NCI-H2227 treated with DMSO at 0.1 percent for 48 hours (cell line): ENCODE data around the gene LONRF2.
"Not testable (repeated sequence)": the region's sequence is repeated elsewhere in the genome, so short reads cannot be mapped to it uniquely, and the experiment has no call there.

Source experiments
- DNase-seq: peaks from one replicate; lab custom pipeline; 2025; lab: John Stamatoyannopoulos, UW

The LONRF2 gene

DNA sequence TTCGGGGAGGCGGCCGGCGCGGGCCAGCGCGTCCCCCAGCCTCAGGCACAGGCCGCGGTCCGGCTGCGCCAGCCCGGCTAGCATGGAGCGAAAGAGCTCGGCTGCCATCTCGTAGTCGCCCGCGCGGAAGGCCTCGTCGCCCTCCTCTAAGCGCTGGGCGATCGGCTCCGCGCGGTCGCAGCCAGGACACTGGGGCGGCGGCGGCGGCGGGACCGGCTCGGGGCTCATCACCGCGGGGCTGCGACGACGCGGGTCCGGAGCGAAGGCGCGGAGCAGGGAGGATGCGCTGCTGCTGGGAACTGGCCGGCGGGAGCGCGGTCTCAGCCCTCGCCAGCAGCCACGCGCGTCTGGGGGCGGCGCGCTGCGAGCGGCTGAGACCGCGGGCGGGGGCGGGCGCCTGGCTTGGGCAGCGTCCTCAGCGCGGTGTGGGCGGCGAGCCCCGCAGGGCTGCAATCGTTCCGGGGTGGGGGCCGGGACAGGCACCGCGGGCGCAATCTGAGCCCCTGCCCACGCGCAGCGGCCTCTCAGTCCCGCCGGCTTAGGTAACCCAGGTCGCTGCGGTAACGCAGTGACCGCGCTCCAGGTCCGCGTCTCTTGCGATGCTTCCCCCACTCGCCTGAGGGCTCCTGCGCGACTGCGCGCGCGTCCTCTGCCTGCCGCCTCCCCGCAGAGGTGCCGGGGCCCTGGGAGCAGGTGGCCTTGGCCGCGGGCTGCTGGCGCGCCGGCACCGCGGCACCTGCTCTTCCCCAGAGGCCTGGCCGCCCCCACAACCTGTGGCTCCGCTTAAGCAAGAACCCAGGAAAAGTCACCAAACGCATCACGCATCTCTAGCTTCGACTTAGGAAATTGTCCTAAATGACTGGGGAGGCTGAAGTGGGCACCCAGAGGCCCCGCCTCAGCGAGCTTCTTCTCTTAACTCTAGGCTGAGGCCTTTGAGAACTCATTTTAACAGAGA, at the start of gene LONRF2:
LONRF2 (minus strand) TSS at position 636 of the 955 bp plus-strand sequence; CDS start at position 228, 408 bp downstream.
- DNase-seq, result peak; percentile 72

DNA sequence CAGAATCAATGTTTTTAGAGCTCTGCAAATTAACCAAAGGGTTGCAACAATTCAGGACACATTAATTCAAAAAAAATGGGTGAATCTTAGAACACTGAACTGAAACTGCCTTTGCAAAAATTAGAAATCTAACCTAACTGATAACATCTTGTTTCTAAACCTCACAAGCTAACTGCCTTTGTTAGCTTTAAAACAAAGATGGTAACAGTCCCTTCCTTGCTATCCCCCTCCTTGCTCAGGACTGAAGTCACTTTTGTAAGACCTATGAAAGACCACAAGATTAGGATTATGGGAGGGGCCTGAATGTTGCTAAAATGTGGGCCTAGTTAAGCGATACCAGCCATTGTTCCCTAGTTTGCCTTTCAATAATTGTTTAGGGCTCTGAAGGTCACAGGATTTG, 44.9 kb upstream of the LONRF2 start:
- DNase-seq, result no peak

DNA sequence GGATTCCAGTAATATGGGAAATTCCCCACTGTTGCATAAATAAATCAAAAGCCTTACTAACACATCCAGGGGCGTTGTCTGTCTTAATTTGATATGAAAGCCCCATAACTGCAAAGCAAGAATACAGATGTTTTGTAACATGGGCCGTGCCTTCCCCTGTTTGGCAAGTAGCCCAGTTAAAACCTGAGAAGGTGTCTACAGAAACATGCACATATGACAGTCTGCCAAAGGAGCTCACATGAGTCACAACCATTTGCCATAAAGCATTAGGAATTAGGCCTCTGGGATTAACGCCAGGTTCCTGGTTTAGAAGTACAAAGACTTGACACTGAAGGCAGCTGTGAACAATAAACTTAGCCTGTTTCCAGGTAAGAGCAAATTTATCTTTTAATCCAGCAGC, 43.1 kb upstream of the LONRF2 start:
- DNase-seq, result no peak

DNA sequence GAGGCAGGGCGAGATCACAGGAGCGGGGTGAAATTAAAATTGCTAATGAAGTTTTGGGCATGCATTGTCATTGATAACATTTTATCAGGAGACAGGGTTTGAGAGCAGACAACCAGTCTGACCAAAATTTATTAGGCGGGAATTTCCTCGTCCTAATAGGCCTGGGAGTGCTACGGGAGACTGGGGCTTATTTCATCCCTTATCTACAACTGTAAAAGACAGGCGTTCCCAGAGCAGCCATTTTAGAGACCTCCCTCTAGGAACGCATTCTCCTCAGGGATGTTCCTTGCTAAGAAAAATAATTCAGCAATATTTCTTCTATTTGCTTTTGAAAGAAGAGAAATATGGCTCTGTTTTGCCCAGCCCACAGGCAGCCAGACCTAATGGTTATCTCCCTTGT, 40.0 kb upstream of the LONRF2 start:
- DNase-seq, result not testable (repeated sequence)

DNA sequence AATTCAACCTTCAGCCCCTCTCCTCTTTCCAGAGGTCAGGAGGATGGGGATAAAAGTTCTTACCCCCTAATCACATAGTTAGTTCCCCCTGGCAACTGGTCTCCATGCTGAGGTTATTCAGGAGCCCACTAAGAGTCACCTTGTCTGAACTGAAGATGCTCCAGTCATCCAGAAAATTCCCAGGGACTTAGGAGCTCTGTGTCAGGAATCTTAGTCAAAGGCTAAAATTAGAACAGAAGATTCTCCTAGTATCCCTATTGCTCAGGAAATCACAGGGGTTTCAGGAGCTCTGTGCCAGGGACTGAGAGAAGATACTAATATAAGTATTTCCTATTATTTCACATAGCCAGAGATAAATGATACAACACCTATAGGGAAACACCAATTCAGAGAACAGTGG, 37.3 kb upstream of the LONRF2 start:
- DNase-seq, result no peak

DNA sequence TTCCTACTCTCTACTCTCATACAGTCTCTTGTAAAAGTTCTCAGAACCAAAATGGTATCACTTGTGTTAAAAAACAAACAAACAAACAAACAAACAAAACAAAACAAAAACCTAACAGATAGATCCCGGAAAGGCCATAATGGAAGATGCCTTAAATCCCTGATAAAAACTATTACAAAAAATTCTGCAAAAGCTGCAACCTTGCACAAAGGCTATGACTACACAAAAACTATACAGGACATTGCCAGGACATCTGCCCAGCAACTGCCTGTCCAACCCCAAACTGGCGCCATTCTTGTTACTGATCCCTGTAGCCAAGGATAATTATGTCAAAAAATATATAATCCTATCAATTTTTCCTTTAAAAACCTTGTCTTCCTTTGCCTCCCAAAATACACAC, 36.3 kb upstream of the LONRF2 start:
- DNase-seq, result no peak

DNA sequence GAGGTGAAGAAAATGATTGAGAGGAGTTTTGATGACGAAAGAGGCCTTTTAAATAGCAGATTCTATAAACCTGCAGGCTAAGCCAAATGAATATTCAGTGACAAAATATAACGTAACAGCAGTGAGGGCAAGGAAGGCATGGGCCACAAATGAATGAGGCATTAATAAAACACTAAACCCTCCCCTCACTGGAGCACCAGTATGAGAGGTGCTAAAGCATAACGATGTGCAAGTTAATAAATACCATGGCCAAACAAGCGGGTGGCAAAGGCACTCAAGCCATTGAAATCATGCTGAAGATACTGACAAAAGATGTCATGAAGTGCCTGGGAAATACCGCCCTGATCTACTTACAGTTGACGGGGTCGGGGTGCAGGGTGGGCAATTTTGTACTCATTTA, 30.2 kb upstream of the LONRF2 start:
- no peak for DNase-seq

DNA sequence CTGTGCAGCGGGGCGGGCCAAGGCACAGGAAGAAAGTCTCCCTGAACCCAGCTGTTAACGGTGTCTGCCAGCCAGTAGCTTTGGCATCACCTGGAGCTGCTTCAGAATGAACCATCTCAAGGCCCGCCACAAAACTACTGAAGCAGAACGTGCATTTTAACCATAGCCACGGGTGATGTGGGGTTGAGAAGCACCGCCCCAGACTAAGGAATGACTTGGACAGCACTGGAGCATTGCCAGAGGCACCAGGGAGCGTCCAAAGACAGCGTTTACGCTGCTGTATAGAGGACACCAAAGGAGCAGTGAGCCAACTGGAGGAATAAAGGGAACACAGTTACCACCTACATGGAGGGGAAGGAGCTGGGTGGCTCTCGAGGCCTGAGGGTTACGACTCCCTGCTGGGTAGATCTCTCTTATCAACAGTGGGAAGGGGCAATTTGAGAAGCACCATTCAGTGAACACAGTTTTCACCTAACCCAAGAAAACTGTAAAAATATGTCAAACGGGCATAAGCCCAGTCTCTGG, 28.4 kb upstream of the LONRF2 start:
- DNase-seq, result no peak

DNA sequence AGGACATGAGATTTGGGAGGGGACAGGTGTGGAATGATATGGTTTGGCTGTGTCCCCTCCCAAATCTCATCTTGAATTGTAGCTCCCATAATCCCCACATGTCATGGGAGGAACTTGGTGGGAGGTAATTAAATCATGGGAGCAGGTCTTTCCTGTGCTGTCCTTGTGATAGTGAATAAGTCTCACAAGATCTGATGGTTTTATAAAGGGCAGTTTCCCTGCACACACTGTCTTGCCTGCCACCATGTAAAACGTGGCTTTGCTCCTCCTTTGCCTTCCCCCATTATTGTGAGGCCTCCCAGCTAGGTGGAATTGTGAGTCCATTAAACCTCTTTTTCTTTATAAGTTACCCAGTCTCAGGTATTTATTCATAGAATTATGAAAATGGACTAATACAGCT, 22.8 kb upstream of the LONRF2 start:
- DNase-seq, result not testable (repeated sequence)

DNA sequence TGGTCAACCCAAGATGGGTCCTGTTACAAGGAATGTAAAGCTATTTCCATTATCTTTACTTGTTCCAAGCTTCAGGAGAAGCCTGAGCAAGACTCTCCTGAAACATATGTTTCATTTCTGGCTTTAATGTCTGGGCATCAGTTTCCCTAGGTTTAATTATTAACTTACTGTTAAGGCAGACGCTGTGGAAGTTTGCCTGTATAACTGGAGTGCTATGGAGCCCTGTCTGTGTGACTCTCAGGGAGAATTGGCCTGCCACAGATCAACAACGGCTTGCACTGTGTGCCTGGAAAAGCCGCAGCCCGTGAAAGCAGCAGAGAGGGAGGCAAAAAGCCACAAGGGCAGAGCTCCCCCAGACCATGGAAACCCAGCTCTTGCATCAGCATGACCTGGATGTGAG, 22.1 kb upstream of the LONRF2 start:
- no peak for DNase-seq

DNA sequence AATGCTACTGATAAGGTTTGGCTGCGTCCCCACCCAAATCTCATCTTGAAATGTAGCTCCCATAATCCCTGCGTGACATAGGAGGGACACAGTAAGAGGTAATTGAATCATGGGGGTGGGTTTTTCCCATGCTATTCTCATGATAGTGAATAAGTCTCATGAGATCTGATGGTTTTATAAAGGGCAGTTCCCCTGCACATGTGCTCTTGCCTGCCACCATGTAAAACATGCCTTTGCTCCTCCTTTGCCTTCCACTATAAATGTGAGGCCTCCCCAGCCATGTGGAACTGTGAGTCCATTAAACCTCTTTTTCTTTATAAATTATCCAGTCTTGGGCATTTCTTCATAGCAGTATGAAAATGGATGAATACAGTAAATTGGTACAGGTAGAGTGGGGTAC, 20.2 kb upstream of the LONRF2 start:
- not testable (repeated sequence) for DNase-seq

DNA sequence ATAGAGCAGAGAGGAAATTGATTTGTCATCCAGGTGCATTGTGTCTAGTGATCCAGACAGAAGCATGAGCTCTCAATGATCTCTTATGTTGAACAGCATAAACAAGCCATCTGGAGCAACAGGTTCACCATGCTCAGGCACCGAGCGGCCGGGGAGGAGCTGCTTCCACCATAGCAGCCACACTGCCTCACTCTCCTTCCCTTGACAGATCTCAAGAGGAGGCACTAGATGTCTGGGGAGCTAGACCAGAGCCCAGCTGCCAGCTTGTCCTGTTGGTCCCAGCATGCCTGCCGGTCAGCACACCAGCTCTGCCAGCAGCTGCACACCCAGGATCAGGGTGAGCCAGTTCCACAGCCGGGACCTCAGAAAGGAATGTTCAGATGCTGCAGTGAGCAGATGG, 17.5 kb upstream of the LONRF2 start:
- no peak for DNase-seq

DNA sequence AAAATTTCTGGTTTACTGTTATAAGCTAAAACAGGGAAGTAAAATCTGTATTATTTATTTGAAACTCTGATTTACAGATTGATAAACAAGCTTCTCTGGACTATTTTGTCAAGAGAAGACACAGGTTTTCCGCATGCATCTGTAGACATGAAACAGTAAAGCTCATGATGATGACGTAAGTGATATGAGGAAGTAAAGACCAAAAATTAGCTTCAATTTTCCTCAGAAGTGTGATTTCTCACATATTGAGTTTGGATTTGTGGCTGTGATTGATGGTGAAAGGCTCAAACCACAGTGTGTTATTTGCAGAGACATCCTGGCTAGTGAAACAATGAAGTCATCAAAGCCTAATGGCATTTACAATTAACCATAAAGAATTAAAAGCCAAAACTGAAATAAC, 12.6 kb upstream of the LONRF2 start:
- DNase-seq, result no peak

DNA sequence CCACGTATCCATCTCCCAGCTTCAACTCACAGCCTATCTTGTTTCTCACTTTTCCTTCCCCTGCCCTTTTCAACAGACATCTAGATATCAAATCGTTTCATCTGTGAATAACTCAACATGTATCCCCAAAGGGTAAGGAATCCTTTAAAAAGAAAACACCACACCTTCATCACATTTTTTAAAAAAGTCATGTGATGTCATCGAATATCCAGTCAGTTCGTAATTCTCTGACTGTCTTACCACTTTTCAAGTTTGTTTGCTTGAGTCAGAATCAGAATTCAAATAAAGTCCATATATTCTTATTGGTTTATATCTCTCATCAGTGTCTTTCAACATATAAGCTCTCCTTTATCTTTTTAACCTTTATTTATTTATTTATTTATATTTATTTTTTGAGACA, 5.4 kb upstream of the LONRF2 start:
- DNase-seq, result no peak

DNA sequence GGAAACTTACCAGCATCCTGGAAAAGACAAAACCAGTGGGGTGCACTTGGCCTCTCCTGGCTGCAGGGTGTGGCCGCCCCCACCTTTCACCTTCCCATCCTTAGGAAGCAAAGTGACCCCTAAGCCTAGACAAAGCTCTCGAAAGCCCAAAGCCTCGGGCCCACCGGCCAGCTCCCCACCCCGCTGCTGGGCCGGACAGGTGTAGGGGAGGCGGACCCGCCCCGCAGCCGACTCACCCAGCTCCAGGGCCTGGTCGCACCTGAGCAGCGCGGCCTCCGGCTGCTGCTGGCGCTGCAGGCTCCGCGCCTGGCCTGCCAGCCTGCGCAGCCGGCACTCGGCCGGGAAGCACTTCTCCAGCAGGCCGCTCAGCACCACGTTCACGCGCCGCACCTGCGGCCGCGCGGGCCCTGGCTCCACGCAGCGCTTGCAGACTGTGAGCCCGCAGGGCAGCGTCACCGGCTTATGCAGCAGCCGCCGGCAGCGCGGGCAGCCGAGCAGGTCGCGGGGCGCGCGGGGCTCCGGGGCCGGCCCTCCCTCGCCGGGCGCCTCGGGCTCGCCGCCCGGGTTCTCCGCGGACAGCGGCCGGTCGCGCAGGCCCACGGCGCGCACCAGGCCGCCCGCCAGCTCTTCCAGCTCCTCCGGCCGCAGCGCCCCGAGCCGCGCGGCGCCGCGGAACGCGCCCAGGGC, 979 bp downstream of the LONRF2 start:
- peak; percentile 40 for DNase-seq

DNA sequence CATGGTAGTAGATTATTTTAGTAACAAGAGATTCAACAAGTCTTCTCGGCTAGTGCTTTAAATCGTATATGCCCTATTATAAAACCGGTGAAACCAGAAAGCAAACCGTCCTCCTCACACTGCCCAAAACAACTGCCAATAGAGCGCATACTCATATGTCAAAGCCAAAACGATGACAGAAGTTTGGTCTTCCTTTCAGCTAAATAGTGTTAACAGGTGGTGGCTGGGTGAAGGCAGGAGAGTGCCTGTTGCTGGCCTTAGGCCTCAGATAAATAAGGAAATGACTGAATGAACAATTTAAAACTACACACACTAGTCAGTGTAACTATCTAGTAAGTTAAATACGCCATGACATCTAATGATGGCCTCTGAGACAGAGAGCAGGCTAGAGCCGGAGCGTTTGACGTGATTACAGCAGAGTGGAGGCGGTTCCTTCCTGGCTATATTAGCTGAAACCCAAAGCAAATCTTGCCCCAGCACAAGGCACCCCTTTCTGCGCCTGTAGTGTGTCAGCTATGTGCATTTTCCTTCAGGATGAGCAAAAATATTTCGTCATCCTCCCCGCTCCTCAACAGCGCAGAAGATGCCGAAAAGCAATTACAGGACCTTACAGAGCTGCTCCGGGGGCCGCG, 1.6 kb downstream of the LONRF2 start:
- peak; percentile 40 for DNase-seq

DNA sequence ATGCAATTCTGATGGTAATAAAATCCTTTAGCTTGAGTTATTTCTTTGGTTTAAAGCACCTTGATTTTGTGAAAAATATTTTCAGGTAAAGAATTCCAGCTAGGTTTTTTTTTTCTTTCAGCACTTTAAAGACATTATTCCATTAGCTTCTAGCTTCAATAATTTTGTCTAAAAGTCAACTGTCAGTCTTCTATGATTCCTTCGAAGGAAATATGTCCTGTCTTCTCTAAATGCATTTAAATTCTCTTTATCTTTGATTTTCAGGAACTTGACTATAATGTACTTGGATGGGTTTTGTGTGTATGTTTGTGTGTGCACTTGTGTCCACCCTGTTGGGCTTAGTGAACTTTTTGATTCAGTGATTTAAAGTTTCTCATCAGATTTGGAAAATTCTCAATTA, 4.7 kb downstream of the LONRF2 start:
- DNase-seq, result peak; percentile 3

DNA sequence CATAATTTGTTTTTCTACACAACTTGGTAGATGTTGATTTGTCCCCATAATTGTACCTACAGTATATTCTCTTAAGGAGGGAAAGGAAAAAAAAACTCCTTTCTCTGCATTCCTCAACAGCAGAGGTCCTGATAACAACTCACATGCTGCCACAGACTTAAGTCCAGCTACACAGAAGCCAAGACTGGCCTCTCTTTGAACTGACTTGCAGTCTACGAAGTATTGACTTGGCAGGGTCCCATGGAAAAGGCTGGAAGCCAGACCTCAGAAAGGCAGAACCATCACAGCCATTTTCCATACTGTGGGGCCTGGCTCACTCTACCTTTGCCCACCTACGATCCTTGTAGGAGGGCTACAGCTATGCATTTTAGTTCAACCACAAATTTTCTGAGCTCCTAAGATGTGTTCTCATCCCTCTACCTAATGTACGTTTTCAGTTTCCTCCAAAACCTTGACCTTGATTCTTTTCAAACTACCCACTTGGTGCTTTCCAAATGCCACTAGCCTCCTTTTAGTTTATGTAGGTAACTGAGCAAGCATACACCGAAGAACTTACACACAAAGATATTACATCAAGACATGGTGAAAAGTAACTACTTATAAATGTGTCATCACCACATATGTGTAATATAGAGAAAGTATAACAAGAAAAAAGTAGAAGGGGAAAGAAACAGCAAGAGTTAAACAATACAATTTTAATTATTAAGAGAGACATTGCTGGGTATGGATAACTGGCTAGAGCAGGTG, 12.2 kb downstream of the LONRF2 start:
- DNase-seq, result no peak

DNA sequence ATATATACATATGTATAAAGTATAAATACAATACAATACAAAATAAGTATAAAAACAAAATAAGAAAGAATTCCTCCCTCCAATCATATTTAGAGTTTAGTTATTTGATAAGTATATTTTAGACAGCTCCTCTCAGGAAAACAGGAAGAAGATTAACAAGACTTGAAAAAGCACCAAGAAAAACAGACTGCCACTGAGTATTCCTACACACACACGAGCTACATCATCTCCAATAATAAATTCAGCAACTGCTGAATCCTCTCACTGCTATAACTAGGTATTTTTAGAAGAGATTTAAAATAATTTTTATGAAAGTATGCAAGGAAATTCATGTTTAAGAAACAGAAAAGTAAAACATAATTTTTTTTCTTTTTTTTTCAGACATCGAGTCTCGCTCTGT, 13.0 kb downstream of the LONRF2 start:
- no peak for DNase-seq

DNA sequence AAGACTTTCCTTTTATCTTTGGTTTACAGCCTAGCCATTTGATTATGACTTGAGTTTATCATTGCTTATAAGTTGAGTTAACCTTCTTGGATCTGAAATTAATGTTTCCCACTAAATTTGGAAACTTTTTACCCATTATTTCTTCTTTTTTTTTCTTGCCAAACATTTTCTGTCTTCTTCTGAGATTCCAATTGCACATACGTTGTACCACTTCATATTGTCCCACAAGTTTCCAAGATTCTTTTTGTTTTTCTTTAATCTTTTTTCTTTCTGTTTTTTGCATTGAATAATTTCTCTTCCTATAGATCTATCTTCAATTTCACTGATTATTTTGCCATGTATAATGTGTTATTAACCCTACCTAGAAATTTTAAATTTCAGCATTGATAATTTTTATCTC, 18.6 kb downstream of the LONRF2 start:
- no peak for DNase-seq

DNA sequence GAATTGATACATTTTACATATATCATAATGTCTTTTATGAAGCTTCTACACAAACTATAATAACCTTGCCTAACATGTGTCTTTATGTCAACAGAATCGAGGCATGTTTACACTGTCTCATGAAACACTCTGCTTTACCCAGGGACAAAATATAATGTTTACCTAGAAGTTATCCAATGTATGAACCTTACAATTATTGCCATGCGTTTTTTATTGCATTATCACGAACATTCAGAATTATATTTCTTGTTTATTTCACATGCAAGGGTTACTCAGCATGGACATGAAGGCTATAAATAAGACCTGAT, 19.8 kb downstream of the LONRF2 start:
- no peak for DNase-seq
